Measurements from ENCODE around the gene JMJD7.
A peak's percentile ranks its signal among the peaks of the same experiment; 100 is the strongest.

Gene JMJD7

DNA sequence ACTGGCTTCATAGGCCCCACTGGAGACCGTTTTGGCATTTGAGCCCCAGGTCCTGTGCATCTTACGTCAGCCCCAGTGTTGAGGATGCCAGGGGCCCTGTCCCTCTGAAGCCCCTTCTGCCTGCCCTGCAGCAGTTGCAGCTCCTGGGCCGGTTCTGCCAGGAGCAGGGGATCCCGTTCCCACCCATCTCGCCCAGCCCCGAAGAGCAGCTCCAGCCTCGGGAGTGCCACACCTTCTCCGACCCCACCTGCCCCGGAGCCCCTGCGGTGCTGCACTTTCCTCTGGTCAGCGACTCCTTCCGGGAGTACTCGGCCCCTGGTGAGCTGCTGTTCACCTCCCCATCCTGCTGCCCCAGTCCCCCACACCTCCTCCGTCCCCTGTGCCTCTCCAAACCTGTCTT is 19.3 kb downstream of the JMJD7 start:
- DNase-seq (ENCODE audit: low read depth in 2 of 2), result no peak

DNA sequence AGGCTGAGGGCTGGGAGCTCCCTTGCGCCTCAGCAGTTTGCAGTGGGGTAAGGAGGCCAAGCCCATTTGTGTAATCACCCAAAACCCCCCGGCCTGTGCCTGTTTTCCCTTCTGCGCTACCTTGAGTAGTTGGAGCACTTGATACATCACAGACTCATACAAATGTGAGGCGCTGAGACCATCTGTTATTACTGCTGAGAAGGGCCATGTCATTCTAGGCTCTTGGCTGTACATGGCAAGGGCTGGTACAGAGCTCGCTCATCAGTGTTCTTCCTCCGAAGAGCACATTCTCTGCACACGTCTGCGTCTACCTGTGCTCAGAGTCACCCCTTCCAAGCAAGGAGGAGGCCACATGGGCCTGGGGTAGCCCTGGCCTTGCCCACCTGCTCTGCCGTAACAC is 20.1 kb downstream of the JMJD7 start:
- DNase-seq (ENCODE audit: low read depth in 2 of 2), result no peak

DNA sequence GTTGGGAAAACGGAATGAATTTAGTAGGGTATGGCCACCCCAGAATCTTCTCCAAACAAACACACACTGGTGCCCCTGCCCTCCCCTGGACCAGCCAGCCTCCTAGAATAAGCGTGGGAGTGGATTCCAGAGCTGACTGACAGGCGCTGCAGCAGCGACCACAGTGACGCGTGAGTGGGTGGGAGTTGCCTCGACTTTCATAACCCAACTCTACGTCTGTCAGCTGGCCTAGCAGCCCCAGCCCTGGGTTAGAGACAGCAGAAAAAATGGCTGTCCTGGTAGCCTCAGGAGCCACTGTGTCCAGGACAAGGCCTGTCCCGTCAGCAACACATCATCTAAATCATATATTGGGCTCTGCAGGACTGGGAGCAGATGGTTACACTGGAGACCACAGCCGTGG is 20.7 kb downstream of the JMJD7 start:
- peak in 1 of 2 donors; percentile 18 for DNase-seq (ENCODE audit: low read depth in 2 of 2)

DNA sequence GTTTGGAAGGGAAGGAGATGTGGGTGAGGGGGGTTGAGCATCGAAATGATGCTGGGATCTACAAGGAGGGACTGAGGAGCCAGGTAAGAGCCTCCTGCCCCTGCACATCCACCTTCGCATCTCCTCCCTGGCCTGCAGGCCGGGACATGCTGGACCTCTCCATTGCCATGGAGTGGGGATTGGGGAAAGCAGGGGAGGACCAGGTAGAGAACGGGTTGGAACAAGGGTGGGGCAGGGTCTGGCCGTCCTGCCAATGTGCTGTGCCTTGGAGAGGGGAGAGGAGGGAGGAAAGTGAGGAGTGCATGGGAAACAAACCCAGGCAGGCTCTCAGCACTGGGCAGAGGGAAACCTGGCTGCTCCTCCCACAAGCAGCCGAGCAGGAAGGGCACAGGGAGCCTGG is 21.3 kb downstream of the JMJD7 start:
- DNase-seq (ENCODE audit: low read depth in 2 of 2), result no peak

DNA sequence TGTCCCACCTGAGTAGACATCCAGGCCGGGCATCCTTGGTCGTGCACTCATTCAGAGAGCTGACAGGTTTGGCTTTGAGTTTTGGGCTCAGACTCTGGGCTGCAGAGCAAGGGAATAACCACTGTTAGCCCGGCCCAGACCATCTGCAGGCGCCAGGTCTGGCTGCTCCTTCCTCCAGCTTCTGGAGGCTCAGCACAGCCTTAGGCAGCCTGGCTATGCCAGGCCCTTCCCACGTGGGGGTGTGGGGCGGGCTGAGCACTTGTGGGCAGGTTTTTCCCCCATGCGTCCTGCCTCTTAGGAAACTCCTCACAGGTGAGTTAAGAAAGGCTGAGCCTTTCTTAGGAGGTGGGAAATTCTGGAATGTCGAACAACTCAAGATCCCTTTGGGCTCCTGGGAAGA is 22.0 kb downstream of the JMJD7 start:
- no peak for DNase-seq (ENCODE audit: low read depth in 2 of 2)

DNA sequence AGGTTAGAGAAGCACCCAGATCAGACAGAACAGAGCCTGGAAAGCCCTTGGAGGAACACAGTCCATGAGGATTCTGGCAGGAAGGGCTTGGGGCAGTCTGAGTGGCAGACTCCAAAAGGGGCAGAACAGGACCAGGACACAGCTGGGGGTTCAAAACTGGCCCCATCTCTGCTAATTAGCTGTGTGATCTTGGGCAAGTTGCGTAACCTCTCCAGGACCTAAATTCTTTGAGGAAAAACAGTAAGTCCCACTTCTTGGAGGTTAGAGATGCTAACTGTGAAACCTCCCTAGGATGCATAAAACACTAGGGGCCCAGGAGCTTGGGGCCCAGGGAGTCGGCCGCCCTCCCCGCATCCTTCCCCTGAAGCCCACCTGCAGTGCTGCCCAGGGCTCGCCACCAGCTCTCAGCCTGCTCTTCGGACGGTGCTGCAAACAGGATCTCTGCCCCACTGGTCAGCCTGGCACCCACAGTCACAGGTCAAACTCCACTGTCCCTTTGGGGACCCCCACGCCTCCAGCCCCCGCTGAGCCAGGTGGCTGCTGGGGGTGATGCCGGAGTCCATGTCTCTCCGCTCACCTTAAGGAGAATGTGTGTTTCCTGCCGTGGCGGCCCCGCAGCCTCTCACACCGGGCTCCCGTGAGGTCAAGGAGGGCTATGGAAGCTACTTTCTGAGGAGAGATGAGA is 22.7 kb downstream of the JMJD7 start:
- DNase-seq (ENCODE audit: low read depth in 2 of 2), result no peak

DNA sequence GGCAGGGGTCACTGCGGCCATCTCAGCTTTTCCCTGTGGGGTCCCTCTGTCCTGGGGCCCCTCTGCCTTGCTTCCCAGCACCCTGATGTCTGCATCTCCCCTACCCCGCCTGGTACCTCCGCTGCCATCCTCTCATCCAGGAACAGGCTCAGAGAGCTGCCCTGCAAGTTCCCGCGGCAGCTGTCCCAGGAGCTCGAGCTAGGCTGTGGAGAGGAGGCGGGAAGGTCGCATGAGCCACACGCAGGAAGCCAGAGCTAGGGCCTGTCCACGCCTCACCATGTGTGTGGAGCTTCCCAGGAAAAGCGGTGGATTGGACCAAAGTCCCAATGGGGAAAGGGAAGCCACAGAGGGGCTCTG is 23.3 kb downstream of the JMJD7 start:
- no peak for DNase-seq (ENCODE audit: low read depth in 2 of 2)

DNA sequence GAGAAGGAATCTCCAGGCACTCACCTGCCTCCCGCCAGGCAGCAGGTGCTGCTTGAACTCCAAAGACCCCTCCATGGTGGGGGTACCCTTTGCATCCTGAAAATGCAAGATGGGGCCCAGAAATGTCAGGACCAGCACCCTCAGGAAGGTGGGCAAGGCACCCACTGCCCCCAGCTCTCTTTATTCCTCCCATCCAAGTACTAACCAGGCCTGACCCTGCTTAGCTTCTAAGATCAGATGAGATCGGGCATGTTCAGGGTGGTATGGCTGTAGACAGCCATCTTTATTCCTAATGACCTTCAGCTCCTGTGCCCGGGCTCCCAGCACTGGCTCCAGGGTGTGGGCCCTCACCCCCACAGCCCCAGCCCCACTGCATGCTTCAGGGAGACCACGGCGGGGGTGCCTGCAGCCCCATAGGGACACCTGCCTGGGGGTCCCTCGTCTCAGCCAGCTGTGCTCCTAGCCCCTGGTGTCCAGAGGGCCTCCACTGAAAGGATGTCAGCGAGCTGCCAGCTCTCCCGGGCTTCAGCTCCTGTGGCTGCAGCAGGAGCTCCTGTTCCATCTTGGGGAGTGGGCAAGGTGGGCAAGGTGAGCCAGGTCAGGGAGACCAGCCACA is 24.0 kb downstream of the JMJD7 start:
- DNase-seq (ENCODE audit: low read depth in 2 of 2), result no peak

DNA sequence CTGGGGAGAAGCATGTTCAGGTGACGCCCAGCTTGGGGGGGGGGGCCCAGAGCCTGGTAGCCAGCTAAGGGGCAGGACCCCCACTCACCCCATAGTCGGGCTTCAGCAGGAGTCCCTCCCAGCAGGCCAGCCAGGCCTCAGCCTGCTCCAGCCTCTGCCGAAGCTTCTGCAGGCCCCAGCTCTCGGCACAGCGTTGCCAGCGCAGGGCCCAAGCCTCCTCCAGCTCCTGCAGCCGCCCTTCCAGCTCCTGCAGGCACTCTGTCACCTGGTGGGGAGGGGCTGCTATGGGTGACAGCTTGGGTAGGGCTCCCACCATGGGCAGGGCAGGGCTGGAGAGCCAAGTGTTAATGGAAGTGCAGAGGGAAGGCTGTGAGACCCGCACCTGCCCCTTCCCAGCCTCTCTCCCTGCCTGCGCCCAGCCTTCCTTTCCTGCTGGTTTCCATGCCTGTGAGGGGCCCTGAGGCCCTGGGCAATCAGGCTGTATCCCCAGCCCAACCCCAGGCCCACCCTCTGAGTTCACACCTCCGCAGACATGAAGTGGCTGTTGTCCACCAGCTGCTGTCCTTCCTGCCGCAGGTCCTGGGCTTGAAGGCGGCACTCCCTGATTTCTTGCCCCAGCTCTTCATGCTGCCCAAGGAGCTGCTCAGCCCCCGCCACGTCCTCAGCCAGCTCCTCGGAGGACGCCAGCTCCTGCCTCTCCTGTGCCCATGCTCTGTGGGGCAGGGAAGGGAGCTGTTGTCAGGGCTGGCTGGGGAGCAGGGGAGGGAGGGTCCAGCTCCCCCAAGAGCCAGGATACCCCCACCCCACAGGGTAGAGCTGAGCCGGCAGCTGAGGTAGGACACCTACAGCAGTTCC is 25.1 kb downstream of the JMJD7 start:
- DNase-seq (ENCODE audit: low read depth in 2 of 2), result no peak

DNA sequence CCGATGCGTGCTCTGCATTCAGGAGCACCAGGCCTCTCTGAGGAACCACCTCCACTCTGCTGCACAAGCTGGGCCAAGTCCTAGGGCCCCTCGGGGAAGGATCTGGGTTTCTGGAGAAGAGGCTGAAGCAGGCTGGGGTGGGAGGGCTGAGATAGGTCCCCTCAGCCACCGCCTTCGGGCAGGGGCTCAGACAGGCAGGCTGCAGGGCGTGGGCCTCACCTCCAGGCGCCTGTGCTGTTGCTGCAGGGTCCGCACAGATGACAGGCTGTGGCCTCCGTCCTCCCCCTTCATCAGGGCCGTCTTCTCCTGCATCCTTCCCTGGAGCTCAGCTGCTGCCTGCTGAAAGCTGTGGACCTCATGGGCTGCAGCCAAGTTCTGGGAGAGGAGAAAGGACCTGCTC is 25.9 kb downstream of the JMJD7 start:
- DNase-seq (ENCODE audit: low read depth in 2 of 2), result no peak

DNA sequence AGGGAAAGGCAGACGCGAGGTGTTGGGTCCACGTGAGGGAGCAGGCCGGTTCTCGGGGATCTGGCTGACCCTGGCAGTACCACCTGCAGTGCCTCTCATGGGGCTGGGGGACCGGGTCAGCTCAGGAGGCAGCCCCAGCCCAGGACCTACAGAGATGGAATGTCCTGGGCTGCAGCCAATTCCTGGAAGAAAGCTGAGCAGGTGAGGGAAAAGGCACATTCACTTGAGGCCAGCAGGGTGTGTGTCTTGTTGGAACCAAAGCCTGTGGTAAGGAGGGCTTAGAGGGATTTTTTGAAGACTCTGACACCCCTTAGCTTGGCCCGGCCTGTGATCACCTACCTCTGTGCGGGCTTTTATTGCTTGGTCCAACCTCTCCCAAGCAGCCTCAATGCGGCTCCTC is 26.6 kb downstream of the JMJD7 start:
- DNase-seq (ENCODE audit: low read depth in 2 of 2), result no peak

DNA sequence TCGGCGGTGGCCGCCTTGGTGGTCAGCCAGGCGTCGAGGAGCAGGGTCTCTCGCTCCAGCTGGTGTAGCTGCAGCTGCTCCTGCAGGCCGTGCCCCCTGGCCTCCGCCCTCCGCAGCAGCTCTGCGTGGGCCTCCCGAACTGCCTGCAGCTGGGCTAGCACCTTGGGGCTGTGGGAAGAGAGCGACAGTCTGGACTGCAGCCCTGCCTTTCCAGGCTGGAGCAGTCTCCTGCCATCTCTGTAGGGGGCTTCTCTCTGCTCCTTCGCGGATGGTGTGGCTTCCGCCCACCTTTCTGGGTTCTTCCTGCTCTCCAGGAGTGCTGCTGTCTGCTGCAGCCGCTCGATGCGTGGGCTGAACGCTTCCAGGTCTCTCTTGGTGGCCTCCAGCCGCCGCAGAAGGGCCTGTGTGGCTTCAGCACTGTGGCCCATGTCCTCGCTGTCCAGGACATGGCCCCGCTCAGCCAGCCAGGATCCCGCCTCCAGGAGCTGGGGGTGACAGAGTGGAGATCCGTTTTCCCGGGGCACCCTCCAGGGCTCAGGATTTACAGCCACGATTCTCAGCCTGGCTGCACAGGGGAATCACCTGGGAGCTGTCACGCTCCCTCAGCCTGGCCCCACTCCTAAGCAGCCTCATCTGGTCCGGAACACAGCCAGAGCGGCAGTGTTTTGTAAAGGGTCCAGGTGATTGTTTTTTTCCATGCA is 27.5 kb downstream of the JMJD7 start:
- no peak for DNase-seq (ENCODE audit: low read depth in 2 of 2)

DNA sequence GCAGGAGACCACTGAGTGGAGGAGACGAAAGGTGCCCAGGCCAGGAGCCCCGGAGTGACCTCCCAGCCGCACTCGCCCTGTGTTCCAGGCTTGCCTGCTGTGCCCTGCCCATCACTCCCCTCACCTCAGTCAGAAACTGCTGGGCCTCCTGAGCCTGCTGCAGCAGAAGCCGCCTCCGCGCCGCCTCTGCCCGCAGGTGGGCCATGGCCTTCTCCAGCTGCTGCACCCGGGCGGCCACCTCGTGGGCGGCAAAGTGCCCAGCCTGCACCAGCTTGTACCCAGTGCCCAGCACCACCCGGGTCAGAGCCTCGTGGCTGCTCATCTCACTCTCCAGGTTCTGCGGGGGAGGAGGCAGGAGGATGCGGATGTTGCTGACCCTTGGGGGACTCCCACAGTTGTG is 28.4 kb downstream of the JMJD7 start:
- no peak for DNase-seq (ENCODE audit: low read depth in 2 of 2)

DNA sequence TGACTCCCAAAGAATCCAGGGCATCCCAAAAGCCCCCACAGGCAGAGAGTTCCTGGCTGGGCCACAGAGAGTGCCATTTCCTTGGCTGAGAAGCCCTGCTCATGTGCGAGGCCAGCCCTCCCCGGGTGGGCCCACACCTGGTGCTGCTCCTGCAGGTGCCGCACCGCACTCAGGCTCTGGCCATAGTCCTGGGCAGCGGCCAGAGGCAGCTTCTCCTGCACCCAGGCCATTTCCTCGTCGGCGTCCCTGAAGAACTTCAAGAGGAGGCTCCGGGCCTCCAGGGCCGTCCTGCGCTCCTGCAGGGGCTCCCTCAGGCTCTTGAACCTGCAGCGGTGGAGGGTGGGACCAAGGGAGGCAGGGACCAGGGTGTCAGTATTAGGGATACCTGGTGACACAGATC is 28.8 kb downstream of the JMJD7 start:
- DNase-seq (ENCODE audit: low read depth in 2 of 2), result no peak

DNA sequence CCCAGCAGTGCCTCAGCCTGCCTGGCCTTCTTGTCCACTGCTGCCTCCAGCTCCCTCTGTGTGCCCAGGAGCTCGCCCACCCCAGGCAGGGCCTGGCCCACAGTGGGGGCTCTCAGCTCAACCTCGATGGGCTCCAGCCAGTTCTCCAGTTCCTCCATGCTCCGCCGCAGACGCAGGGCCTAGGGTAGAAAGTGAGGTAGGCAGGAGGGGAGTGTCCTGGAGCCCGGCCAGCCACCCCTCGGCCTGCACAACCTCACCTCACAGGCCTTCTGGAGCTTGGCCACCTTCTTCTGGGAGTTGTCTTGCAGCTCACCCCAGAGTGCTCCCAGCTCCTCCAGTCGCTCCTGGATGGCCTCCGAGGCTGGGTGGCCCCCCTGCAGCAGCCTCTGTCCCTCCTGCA is 29.4 kb downstream of the JMJD7 start:
- DNase-seq (ENCODE audit: low read depth in 2 of 2), result no peak

DNA sequence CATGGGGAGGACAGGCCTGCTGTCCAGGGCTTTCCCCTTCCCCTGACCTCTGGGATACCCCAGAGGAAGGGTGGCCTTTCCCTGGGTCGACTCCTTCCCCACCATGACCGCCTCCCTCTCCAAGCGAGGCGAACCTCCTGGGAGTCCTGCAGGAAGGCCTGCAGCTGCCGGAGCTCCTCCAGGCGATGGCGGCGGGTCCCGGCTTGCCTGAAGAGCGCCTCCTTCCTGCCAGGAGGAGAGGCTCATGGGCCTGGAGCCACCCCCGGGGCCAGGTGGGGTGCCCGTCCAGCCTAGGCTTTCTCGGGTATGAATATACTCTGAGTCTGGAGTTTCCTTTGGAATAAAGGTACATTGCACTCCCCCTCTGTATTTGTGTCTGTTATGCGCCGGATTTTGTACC is 30.9 kb downstream of the JMJD7 start:
- no peak for DNase-seq (ENCODE audit: low read depth in 2 of 2)

DNA sequence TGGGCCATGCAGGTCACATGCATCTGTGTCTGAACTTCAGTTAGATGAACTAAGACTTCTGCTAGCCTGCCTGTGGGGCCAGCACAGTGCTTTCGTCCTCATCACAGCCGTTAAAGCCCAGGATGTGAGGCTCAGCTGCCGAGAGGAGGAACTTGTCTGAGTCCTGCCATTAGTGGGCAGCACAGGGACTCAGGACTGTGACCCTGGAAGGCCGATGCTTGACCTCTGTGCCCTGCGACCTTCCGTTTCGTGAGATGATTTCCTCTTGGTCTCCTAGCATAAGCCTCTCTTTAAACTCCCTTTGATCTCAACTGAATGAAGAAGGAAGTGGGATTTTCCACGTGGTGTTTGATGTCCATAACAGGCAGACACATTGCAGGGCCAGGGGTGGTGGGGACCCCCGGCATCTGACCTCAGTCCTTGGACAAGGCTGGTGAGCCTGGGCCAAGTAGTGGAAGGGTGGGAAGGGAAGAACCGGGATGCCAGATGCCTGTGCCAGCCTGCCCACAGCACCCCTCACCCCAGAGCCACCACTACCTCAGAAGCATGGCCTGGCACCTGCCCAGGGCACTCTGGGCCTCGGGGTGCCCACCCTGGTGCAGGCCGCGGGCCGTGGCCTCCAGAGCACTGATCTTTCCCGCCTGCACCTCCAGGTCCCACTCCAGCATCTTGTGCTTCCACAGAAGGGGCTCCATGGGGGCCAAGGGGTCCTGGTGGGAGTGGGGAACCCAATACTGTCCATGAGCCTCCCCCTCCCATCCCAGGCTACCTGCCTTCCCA is 32.3 kb downstream of the JMJD7 start:
- no peak for DNase-seq (ENCODE audit: low read depth in 2 of 2)

DNA sequence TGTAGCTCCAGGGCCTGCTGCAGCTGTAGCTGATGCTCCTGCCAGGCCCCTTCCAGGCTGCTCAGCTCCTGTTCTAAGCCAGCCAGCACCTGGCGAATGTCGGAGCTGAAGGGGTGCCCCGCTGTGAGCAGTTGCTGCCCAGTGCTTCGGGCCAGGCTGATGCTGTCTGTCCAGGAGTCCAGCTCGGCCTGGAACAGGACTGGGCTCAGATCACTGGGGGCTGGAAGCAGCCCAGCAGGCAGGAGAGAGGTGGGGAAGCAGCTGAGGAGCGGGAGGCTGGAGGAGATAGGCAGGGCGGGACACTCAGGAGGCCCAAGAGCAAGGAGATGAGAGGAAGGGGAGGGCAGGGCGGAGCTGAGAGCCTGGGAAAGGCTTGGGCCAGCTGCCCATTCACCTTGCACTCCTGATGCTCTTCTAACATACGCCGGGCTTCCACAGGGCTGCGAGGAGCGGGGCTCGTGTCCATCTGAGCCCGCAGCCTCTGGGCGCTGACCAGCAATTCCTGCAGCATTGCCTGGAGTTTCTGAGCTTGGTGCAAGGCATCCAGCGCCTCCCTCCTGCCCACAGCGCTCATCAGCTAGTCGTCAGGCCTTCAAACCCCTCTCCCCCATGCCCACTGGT is 34.0 kb downstream of the JMJD7 start:
- DNase-seq (ENCODE audit: low read depth in 2 of 2), result no peak

DNA sequence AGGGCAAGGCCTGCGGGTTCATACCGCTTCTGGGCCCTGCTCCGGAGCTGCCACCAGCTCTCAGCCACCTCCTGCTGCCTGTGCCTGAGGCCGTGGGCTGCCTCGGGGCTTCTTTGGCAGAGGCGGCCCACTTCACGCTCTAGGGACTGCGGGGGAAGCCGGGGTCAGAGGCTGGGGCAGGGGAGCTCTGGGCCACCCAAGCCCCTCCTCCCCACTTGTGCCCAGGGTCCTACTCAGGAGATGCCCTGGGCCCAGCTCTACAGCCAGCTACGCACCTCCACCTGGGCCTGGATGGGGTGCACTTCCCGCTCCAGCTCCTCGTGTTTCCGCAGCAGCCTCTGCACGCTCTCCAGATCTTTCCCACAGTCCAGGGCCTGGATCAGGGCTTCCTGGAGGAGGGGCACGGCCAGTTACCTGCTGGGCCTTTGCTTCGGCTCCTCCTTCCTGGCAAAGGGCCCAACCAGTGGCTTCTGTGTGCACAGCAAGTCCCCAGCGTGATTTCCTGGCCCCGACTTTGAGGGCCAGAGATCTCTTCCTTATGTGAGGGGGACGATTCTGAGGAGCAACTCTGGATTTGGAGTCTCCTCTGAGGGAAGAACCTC is 34.7 kb downstream of the JMJD7 start:
- DNase-seq (ENCODE audit: low read depth in 2 of 2), result no peak

DNA sequence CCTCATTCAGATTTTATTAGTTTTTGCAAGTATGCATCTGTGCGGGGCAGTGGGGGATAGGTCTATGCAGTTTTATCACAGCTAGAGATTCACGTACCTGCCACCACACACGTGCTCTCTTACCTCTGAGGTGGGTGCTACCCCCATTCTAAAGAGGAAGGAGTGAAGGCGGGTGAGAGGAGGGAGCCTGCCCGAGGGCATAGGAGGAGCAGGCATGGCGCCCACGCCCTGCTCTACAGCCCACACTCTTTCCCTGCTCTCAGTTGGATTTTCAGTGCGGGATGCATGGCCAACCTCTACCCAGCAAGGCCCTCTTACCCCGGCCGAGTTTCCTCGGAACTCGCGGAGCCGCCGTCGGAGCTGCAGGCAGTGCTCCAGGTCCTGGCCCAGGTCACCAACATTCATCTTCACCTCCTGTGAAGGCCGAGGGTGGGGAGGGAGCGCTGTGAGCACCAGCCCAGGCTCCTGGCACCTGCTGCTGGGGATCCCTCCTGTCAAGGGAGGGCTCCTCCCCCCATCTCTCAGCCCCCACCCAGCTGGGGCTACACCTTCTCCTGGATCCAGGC is 37.7 kb downstream of the JMJD7 start:
- DNase-seq (ENCODE audit: low read depth in 2 of 2), result no peak

Measured in stimulated activated CD8-positive, alpha-beta memory T cell treated with anti-CD3 and anti-CD28 coated beads, Interleukin-7, amount 100 ng/mL, for 4 hours (primary cell).